Measurements from ENCODE around the gene CGGBP1. TPM values are rescaled to one million over a fixed set of nuclear protein-coding genes. Genes with fewer than 3 reads are reported as not detected.

Gene CGGBP1
- total RNA-seq, 1 donor from 2014 or later = 83.5 TPM

GRCh38 chr3:88090681-88091080 lies 31.9 kb upstream of the CGGBP1 start:
- no peak for TF ChIP-seq CTCF (IDR thresholded peaks at IDR 0.05; ENCODE audit: unreplicated experiment)
- Mint-ChIP-seq H3K36me3 (peaks cover 24% of the 10 kb centered on the region), H3K4me1 (peaks cover 21% of the 10 kb centered on the region), H3K27me3 (ENCODE audit: low read depth) (no peaks in the 10 kb centered on the region), H3K4me3 (no peak overlapping the region), H3K9me3 (peaks cover 6% of the 10 kb centered on the region), H3K27ac (no peak overlapping the region)
- DNase-seq (ENCODE audit: low spot score in 2 of 2, unreplicated experiment in 2 of 2) = no peak

- Mint-ChIP-seq H3K27ac (peak overlapping the region; percentile 40), H3K36me3 (peaks cover 16% of the 10 kb centered on the region), H3K27me3 (ENCODE audit: low read depth) (no peaks in the 10 kb centered on the region), H3K4me3 (no peak overlapping the region), H3K4me1 (peaks cover 19% of the 10 kb centered on the region), H3K9me3 (peaks cover 15% of the 10 kb centered on the region)
- DNase-seq (ENCODE audit: low spot score in 2 of 2, unreplicated experiment in 2 of 2) = no peak
- TF ChIP-seq CTCF (IDR thresholded peaks at IDR 0.05; ENCODE audit: unreplicated experiment) = no peak
Measured at GRCh38 chr3:88084097-88084501, 25.3 kb upstream of the CGGBP1 start.

GRCh38 chr3:88082854-88083253 lies 24.0 kb upstream of the CGGBP1 start:
- peaks cover 15% of the 10 kb centered on the region for H3K9me3 Mint-ChIP-seq
- DNase-seq (ENCODE audit: low spot score in 2 of 2, unreplicated experiment in 2 of 2) = no peak
- TF ChIP-seq CTCF (IDR thresholded peaks at IDR 0.05; ENCODE audit: unreplicated experiment) = no peak
- H3K36me3 Mint-ChIP-seq = peaks cover 13% of the 10 kb centered on the region
- no peak overlapping the region for H3K27ac Mint-ChIP-seq
- H3K4me1 Mint-ChIP-seq = peaks cover 19% of the 10 kb centered on the region
- H3K27me3 Mint-ChIP-seq (ENCODE audit: low read depth) = no peaks in the 10 kb centered on the region
- no peak overlapping the region for H3K4me3 Mint-ChIP-seq

GRCh38 chr3:88078932-88079331 lies 20.1 kb upstream of the CGGBP1 start:
- no peak for TF ChIP-seq CTCF (IDR thresholded peaks at IDR 0.05; ENCODE audit: unreplicated experiment)
- H3K27ac Mint-ChIP-seq = no peak overlapping the region

GRCh38 chr3:88076712-88077111 lies 17.9 kb upstream of the CGGBP1 start:
- peaks cover 8% of the 10 kb centered on the region for H3K4me1 Mint-ChIP-seq
- H3K4me3 Mint-ChIP-seq = no peak overlapping the region
- no peak for TF ChIP-seq CTCF (IDR thresholded peaks at IDR 0.05; ENCODE audit: unreplicated experiment)
- peaks cover 10% of the 10 kb centered on the region for H3K36me3 Mint-ChIP-seq
- no peak for DNase-seq (ENCODE audit: low spot score in 2 of 2, unreplicated experiment in 2 of 2)
- no peaks in the 10 kb centered on the region for H3K27me3 Mint-ChIP-seq (ENCODE audit: low read depth)
- peaks cover 16% of the 10 kb centered on the region for H3K9me3 Mint-ChIP-seq
- H3K27ac Mint-ChIP-seq = no peak overlapping the region

More at GRCh38 chr3:88078932-88079331, 20.1 kb upstream of the CGGBP1 start:
- no peak overlapping the region for H3K4me3 Mint-ChIP-seq
- H3K27me3 Mint-ChIP-seq (ENCODE audit: low read depth) = no peaks in the 10 kb centered on the region
- no peak for DNase-seq (ENCODE audit: low spot score in 2 of 2, unreplicated experiment in 2 of 2)
- peaks cover 15% of the 10 kb centered on the region for H3K9me3 Mint-ChIP-seq
- H3K4me1 Mint-ChIP-seq = peaks cover 13% of the 10 kb centered on the region
- H3K36me3 Mint-ChIP-seq = peaks cover 11% of the 10 kb centered on the region

- Mint-ChIP-seq H3K9me3 (peaks cover 12% of the 10 kb centered on the region), H3K36me3 (peaks cover 11% of the 10 kb centered on the region), H3K27ac (peak overlapping the region; percentile 3), H3K4me1 (peaks cover 8% of the 10 kb centered on the region), H3K27me3 (ENCODE audit: low read depth) (no peaks in the 10 kb centered on the region), H3K4me3 (no peak overlapping the region)
- no peak for TF ChIP-seq CTCF (IDR thresholded peaks at IDR 0.05; ENCODE audit: unreplicated experiment)
- DNase-seq (ENCODE audit: low spot score in 2 of 2, unreplicated experiment in 2 of 2) = no peak
Measured at GRCh38 chr3:88075497-88075896, 16.7 kb upstream of the CGGBP1 start.

Data from mesothelial cell of epicardium (in vitro differentiated cells).